Measurements from ENCODE around the gene SP140L.

- TF ChIP-seq POLR2A (IDR thresholded peaks at IDR 0.05; ENCODE audit: low read depth, low read length) (no peak), POLR2AphosphoS5 (IDR thresholded peaks at IDR 0.05; ENCODE audit: low read depth, low read length) (no peak)
These were observed 117.8 kb downstream of the SP140L start for GRCh38 chr2:230444832-230445231.
